GM04503 (cell line): ENCODE data around the gene C2CD2L.
"Not testable (repeated sequence)": the region's sequence is repeated elsewhere in the genome, so short reads cannot be mapped to it uniquely, and the experiment has no call there.

Experiments
- DNase-seq: peaks from one replicate; pipeline ENCODE4 v3.0.0-alpha.2; 2012; ENCODE audit warnings: low read depth

The C2CD2L gene

DNA sequence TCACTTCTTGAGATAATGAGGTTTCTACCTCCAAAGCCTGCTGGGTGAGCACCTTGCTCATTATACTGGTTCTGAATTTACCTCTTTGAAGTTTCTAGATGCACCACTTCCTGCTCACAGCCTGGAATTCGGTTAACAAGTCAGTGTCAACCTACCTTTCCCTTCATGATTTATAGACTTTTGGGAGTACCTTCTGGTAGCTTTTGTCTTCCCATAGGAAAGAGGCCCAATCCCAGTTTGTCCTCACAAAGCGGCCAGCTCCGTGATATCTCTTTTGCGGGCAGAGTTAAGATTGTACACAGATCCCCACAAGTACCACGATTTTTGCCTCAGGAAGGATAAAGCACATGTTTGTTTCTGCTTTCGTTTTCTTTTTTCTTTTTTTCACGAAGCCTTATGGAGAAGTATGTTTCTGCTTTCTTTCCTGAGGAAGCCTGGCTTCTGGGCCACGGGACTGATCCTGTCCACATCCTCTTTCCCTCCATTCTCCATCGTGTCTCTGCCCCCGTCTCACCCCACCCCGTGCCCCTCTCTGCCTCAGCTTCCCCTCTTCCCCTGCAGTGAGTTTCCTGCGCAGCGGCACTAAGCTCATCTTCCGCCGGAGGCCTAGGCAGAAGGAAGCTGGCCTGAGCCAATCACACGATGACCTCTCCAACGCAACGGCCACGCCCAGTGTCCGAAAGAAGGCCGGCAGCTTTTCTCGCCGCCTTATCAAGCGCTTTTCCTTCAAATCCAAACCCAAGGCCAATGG lies 8.5 kb downstream of the C2CD2L start:
- no peak for DNase-seq

DNA sequence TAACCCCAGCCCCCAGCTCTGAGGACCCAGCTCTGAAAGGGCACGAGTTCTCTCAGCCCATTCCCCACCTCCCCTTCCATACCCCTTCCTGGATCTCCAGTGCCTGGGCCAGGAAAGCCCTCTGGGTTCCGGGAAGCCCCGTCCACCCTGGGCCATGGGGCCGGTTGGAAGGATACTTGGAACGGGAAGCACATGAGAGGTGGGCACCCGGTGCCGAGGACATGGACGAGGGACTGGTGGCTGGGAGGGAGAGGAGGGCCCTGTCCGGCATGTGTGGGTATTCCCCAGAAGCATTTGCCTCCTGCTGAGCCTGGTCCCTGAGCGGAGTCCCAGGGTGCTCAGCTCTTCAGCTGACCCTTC lies 9.1 kb downstream of the C2CD2L start:
- no peak for DNase-seq

GRCh38 chr11:119116601-119117000 lies 9.5 kb downstream of the C2CD2L start:
- no peak for DNase-seq

GRCh38 chr11:119117004-119117706 lies 10.0 kb downstream of the C2CD2L start:
- DNase-seq: no peak

GRCh38 chr11:119118227-119118626 lies 11.1 kb downstream of the C2CD2L start:
- DNase-seq: no peak

- DNase-seq: no peak
Observed at GRCh38 chr11:119118946-119119345, 11.8 kb downstream of the C2CD2L start.

- DNase-seq: no peak
Observed at GRCh38 chr11:119120639-119121007, 13.5 kb downstream of the C2CD2L start.

DNA sequence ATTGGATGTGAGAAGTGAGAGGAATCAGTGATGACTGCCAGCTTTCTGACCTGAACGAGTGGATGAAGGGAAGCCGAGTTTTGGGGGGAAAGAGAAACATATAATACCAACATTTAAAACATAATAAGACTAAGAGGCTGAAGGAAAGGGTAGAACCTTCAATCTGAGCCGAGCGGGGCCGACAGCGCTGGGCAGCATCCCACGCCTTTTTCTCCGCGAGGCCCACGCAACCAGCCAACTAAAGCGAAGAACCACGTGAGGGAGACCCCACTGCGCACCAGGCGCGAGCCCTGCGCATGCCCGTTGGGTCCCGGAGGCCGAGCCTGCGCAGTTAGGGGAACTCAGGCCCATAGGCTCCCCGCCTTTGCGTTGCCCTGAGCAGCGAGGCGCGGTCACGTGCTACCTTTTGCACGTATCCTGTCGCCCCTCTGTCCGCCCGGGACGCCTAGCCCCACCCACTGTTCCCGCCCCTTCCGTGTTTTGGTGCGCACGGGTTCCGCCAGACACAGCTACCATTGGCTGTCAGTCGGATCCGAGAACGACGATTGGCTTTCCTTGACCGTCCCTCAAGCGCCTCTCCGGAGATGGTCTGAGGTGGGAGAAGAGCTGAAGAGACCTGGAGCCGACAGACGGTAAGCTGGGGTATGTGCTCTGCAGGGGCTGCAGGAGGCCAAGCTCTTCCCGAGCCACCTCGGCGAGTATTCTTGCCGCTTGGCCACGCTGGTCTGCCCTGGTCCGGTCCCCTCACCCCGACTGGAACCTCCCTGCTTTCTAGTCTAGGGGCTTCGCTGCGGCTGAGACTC lies 14.1 kb downstream of the C2CD2L start, which contains the start of gene HINFP:
HINFP (plus strand) TSS at position 573 of the 803 bp plus-strand sequence. CDS start 5,365 bp downstream, outside the sequence.
- peak; percentile 88 for DNase-seq

- DNase-seq: no peak
Observed at GRCh38 chr11:119121811-119122124, 14.6 kb downstream of the C2CD2L start.

DNA sequence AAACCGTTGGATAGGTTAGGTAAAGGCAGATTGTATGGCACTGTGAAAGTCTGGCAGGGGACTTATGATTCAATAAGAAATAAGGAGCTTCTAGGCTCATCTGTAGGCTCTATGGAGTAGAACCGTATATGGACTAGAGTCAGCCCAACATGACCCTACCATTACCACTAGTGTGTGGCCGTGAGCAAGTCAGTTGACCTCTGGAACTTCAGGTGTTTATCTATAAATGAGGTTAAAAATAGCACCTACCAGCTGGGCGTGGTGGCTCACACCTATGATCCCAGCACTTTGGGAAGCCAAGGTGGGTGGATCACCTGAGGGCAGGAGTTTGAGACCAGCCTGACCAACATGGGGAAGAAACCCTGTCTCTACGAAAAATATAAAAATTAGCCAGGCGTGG lies 18.7 kb downstream of the C2CD2L start:
- DNase-seq: no peak

GRCh38 chr11:119126675-119127268 lies 19.6 kb downstream of the C2CD2L start:
- DNase-seq: no peak

- no peak for DNase-seq
Observed at GRCh38 chr11:119130662-119131061, 23.5 kb downstream of the C2CD2L start.

- DNase-seq: no peak
Observed at GRCh38 chr11:119134389-119134978, 27.3 kb downstream of the C2CD2L start.

GRCh38 chr11:119139276-119139675 lies 32.1 kb downstream of the C2CD2L start:
- not testable (repeated sequence) for DNase-seq

DNA sequence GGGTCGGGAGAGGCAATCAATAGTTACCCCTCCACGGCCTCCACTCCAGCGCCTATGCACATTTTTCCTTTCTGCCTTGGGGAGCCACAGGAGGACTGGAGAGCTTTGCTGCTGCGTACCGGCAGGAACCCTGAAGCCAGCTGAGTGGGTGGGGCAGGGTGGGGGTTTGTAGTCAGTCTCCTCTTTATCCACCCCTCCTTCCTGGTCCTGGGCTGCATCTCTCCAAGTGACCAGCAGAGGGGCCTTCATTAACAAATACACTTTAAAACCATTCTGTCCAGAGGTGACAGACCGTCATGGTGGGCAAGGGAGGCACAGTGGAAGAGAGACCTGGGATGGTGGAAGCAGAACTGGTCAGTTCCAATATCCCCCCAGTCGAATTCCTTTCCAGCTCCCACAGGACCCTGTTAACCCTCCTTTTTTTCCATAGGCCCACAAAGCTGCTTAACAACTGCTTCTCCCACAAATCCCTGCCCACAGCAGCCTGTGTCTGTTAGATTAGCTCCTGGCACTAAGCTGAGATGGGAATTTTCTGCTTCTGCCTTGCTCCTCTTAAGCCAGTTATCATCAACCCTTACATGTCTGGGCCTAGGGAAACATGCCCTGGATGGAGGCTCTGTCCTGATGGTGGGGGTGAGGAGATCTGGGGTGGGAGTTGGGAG lies 37.8 kb downstream of the C2CD2L start:
- DNase-seq: no peak

- no peak for DNase-seq
Observed at GRCh38 chr11:119145551-119145950, 38.4 kb downstream of the C2CD2L start.

DNA sequence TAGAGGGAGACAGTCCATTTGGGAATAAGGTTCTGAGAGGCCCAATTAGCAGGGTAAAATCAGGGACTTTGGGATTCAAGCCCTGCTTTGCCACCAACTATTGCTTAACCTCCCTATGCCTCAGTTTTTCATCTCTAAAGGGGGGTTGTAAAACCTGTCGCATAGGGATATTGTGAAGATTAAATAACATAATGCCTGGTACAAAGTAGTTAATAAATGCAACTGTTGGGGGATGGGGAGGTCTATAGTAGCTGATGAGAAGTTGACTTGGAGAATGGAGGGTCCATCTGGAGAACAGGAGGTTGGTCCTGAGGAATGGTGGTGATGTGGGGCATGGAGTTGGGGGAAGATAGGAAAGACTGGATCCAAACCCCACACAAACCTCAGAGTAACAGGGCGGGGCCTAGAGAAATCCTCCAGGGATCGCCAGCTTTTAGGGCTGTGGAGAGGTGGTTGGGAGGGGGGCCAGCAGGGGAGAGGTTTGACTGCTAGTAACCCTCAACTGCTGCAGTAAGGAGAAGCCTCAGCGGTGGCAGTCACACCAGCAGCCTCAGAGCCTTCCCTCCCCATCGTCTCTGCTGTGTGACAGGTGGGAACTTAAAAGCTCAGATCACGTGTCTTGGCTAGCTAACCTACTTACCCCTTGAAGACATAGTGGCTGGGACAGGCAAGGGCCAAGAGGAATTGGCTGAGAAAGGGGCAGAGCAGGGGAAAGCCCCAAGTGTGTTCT lies 40.6 kb downstream of the C2CD2L start:
- no peak for DNase-seq

GRCh38 chr11:119148720-119149017 lies 41.5 kb downstream of the C2CD2L start:
- DNase-seq: no peak

- no peak for DNase-seq
Observed at GRCh38 chr11:119149018-119149785, 42.1 kb downstream of the C2CD2L start, which contains the start of gene ABCG4. TSS of gene ABCG4 (plus strand) at chr11:119149052. CDS start at chr11:119149966, 914 bp downstream.

- DNase-seq: no peak
Observed at GRCh38 chr11:119149786-119150275, 42.7 kb downstream of the C2CD2L start.
